ENCODE data around the gene FSTL3.

GRCh38 chr19:643736-644135, 32.5 kb upstream of the FSTL3 start:
- TF ChIP-seq POLR2AphosphoS5 (IDR thresholded peaks at IDR 0.05; ENCODE audit: borderline replicate concordance, low read depth, low read length): no peak
- TF ChIP-seq EZH2 (IDR thresholded peaks at IDR 0.05): no peak
